ENCODE results near the gene COL8A2.

GRCh38 chr1:36154765-36155407, 29.9 kb upstream of the COL8A2 start:
- TF ChIP-seq POLR2A (IDR thresholded peaks at IDR 0.05) (no peak), POLR2AphosphoS5 (IDR thresholded peaks at IDR 0.05) (no peak)
- TF ChIP-seq, protein P1, sequence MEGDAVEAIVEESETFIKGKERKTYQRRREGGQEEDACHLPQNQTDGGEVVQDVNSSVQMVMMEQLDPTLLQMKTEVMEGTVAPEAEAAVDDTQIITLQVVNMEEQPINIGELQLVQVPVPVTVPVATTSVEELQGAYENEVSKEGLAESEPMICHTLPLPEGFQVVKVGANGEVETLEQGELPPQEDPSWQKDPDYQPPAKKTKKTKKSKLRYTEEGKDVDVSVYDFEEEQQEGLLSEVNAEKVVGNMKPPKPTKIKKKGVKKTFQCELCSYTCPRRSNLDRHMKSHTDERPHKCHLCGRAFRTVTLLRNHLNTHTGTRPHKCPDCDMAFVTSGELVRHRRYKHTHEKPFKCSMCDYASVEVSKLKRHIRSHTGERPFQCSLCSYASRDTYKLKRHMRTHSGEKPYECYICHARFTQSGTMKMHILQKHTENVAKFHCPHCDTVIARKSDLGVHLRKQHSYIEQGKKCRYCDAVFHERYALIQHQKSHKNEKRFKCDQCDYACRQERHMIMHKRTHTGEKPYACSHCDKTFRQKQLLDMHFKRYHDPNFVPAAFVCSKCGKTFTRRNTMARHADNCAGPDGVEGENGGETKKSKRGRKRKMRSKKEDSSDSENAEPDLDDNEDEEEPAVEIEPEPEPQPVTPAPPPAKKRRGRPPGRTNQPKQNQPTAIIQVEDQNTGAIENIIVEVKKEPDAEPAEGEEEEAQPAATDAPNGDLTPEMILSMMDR (IDR thresholded peaks at IDR 0.05): no peak

All from prostate gland (tissue), 2 donors.